ENCODE measurements around the gene MTCL1. TPM values are rescaled to one million over a fixed set of nuclear protein-coding genes. Genes with fewer than 3 reads are reported as not detected.

Gene MTCL1
- total RNA-seq, 2 experiments from 2014 or later: 0.92 to 1.1 TPM

GRCh38 chr18:8706791-8707555, 1.6 kb downstream of the MTCL1 start:
- CTCF ChIA-PET: no interaction called here
- POLR2A ChIA-PET: no interaction called here

DNA sequence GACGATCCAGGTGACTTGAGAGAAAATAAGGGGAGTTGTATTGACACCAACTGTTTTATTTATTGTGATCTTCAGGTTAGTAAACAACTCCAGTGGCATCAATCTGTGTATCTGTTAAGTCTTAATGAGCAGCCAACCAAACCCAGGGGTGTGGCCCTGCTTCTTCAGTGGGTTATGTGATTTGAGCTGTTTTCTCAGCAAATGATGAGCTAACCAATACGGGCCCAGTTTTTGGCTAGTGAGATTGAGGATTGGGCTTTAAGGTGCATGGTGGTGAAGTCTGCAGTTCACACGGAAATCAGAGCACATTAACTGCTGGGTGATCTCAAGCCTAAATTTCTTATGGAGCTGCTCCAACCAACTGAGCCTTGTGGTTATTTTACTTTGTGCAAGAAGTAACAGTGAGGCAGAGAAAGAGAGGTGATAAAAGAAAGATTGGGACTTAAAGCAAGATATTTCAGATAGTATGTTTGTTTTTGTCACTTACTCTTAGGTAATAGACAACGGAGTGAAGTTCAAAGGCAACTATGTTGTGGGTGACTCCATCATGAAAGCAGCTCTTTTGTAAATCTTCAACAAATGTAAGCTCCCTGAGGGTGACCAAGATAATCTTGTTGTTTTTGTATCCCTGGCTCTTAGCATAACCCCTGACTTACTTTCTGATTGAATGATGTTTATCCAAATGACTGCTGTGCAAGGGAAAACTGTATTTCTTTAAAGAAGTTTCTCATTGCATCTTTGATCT, 2.4 kb downstream of the MTCL1 start:
- ChIA-PET POLR2A (no interaction called here), CTCF (no interaction called here)

GRCh38 chr18:8708670-8709069, 3.3 kb downstream of the MTCL1 start:
- POLR2A ChIA-PET: no interaction called here
- CTCF ChIA-PET: interaction anchor here (0.6 kb wide), 1 partner anchor 809 kb away, joined by 4 read pairs; no protein-coding TSS in a partner anchor

DNA sequence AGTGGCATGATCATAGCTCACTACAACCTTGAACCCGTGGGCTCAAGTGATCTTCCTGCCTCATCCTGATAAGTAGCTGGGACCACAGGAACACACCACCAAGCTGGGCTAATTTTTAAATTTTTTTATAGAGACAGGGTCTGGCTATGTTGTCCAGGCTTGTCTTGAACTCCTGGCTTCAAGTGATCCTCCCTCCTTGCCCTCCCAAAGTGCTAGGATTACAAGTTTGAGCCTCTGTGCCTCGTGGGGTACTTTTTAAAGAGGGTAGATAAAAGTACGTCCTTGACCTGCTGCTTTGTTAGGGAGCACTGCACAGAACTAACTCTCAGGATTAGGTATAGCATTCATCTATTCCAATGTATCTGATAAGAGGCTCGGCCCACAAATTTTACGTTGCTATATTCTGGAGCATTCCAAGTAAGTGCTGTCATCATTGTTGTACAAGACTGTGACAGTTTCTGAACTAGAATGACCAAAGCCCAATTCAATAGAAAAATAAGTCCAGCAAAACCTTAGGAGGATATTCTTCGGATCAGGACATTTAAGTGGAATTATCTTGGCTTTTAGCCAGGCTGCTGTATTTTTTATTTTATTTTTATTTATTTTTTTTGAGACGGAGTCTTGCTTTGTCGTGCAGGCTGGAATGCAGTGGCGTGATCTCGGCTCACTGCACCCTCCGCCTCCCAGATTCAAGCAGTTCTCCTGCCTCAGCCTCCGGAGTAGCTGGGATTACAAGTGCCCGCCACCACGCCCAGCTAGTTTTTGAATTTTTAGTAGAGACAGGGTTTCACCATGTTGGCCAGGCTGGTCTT, 4.1 kb downstream of the MTCL1 start:
- POLR2A ChIA-PET: no interaction called here

DNA sequence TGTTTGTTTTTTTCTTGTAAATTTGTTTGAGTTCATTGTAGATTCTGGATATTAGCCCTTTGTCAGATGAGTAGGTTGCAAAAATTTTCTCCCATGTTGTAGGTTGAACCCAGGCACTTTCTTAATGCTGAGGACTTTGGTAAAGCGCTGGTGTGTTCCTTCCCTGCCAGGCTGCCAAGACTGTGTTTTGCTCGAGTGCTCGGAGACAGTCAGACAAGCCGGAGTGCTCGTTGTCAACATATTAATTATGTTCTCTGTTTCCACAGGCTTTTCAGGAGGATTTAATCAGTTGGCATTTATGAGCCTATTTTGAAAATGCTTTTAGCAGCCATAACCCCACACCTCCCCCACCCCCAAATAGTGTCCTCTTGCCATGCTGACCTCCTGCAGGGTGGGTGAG, 6.4 kb downstream of the MTCL1 start:
- ChIA-PET POLR2A (no interaction called here), CTCF (no interaction called here)

More for the DNA sequence above, 4.1 kb downstream of the MTCL1 start:
- CTCF ChIA-PET: no interaction called here

DNA sequence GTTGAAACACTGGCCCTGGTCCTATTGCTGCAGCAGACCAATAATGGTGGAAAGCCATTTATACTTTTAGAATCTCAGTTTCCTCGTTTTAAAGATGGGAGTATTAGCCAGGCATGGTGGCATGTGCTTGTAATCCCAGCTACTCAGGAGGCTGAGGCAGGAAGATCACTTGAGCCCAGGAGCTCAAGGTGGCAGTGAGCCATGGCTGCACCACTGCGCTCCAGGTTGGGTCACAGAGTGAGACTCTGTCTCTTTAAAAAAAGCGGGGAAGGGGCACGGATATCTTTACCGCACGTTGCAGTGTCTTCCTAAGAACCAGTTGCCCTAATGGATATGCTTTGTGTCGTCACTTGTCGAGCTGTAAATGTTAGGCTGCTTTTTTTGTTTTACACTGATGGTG, 8.3 kb downstream of the MTCL1 start:
- POLR2A ChIA-PET: no interaction called here
- CTCF ChIA-PET: no interaction called here

GRCh38 chr18:8715599-8715998, 10.2 kb downstream of the MTCL1 start:
- POLR2A ChIA-PET: no interaction called here
- CTCF ChIA-PET: no interaction called here

DNA sequence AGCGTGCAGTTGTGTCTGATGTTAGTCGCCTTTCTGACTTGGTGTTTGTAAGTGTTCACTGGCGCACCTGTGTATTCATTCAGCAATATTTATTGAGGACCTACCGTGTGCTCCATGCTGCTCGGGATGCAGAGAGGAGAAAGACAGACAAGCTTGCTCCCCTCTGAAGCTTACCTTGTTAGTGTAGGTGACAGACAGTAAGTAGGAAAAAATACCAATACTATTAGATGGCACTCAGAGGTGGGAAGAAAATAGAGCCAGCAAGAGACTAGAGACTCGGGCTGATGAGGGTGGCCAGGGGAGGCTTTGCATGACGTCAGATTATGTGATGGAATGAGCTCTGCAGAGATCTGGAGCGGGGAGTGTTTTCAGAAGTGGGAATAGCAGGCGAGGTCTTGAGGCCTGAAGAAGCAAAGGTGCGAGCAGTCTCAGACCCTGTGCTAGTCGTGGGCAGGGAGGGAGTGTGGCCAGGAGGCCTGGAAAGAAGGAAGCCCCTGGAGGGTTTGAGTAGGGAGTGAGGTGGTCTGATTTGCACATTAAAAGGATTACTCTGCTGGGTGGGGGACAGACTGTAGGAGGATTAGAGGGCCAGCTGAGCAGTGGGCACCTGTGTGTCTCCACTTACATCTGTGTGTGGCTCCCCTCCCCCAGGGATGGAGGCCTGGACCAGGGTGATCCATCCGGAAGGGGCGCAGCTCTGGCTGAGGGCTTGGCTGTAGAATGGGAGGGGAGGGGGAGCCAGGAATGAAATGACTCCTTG, 11.8 kb downstream of the MTCL1 start:
- POLR2A ChIA-PET: no interaction called here
- CTCF ChIA-PET: no interaction called here

DNA sequence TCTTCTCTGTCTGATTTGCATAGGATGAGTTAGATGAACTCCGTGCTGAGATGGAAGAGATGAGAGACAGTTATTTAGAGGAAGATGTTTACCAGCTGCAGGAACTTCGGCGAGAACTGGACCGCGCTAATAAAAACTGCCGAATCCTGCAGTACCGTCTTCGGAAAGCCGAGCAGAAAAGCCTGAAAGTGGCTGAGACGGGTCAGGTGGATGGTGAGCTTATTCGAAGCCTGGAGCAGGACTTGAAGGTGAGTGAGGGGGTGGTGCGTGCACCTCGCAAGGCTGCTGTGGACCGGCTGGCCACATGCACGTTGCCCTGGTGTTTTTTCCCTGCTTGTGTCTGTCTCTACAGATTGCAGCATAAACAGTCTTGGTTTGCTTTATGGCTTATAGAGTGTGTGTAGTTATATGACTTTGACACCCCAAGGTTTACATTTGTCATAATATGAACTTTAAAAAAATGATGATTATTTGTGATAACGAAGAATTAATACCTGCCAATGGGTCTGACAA, 13.1 kb downstream of the MTCL1 start:
- ChIA-PET POLR2A (no interaction called here), CTCF (no interaction called here)

- ChIA-PET CTCF (no interaction called here), POLR2A (no interaction called here)
These were observed 13.8 kb downstream of the MTCL1 start for GRCh38 chr18:8719192-8719591.

DNA sequence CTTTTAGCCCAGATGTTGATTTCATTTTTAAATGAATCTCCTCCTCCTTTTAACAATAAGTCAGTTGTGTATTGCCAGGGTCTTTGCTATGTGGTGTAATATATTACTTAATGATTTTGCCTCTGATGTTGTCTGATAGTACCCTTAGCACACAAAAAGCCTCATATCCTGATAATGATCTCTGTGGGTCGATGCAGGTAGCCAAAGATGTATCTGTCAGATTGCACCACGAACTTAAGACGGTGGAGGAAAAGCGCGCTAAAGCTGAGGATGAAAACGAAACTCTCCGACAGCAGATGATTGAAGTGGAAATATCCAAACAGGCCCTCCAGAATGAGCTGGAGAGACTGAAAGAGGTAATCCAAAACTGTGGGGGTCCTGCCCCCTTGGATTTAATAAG, 14.8 kb downstream of the MTCL1 start:
- ChIA-PET POLR2A (no interaction called here), CTCF (no interaction called here)

- POLR2A ChIA-PET: no interaction called here
- CTCF ChIA-PET: no interaction called here
These were observed 15.8 kb downstream of the MTCL1 start for GRCh38 chr18:8721094-8721669.

DNA sequence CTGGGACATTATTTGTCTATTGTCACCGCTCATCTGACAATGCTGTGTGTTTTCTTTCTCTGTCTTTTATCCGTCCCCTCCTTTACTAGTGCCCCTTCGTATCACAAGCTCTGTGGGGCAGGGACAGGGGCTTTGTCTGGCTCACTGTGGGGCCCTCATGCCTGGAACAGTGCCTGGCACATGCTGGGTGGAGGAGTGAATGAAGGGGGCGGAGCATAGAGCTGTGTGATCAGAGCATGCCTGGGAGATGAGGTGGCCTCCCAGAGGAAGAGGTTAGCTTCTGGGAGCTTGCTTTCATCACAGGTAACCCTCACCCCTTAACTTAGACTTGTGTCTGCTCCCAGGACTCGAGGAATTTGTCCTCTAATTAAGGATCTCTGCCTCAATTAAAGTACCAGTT, 16.4 kb downstream of the MTCL1 start:
- CTCF ChIA-PET: no interaction called here
- POLR2A ChIA-PET: no interaction called here

DNA sequence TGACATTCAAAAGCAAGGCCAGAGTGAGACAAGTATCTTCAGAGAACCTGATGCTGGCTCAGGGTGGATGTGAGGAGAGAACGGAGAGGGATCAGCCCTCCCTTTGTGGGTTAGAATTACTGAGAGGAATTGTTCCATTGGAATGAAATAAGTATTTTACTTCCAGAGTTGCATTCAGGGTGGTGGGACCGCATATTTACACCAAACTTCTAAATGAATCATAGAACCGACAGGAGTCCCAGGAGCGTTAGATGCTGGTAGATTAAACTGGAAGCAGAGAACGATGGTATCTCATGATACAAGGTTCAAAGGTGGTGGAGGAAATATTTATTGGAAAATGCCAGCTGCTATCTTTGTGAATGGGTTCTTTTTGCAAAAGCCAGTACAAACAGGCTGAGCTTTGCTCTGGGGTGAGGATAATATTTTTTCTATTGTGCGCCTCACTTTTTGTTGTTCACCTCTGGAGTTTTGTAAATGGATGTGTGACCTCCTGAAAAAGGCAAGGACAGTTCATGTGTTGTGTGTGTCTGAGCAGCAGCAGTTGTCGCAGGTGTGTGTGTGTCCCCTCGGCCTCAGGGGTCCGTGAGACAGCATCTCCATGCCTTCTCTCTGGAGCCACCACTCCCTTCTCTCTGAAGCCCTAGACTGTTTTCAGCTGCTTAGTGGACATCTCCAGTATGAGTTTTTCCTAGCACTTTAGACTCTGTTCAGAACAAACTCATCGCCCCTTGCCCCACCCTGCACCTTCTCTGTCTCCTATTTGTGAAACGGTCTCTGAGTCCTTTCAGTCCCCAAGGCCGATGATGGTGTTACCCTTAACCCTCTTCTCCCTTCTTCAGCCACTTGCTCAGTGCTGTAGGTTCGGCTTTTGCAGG, 17.8 kb downstream of the MTCL1 start:
- ChIA-PET CTCF (interaction anchor here (1.1 kb wide), 1 partner anchor 27 kb away, joined by 3 read pairs; no protein-coding TSS in a partner anchor), POLR2A (no interaction called here)

DNA sequence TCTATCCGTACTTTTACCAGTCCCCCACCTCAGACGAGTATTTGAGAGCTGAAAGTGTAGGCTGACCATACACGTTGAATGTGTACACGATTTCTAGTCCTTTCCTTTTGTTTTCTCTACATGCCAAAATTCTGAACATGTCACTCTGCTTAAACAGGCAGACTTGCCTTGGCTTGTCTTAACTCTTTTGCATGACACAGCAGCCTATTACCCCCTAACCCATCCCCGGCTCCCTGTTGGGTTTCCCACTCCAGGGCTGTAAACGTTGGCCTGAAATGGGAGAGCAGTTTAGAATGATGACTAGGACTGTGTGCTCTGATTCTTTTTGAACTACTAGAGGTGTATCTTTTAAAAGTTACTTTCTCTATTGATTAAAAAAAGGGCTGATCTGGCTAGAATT, 19.1 kb downstream of the MTCL1 start:
- POLR2A ChIA-PET: no interaction called here
- CTCF ChIA-PET: interaction anchor here (1.1 kb wide), 1 partner anchor 28 kb away, joined by 3 read pairs; no protein-coding TSS in a partner anchor

DNA sequence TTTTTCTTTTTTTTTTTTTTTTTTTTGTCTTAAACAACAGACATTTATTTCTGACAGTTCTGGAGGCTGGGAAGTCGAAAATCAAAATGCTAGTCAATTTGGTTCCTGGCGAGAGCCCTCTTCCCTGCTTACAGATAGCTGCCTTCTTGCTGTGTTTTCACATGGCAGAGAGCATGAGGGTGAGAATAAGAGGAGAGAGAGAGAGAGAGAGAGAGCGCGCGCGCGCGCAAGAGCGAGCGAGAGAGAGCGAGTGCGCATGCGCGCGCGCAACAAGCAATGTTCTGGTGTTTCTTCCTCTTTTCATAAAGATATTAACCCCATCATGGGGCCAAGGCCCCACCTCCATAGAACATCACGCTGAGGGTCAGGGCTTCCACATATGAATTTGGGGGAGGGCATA, 20.9 kb downstream of the MTCL1 start:
- ChIA-PET CTCF (no interaction called here), POLR2A (no interaction called here)

DNA sequence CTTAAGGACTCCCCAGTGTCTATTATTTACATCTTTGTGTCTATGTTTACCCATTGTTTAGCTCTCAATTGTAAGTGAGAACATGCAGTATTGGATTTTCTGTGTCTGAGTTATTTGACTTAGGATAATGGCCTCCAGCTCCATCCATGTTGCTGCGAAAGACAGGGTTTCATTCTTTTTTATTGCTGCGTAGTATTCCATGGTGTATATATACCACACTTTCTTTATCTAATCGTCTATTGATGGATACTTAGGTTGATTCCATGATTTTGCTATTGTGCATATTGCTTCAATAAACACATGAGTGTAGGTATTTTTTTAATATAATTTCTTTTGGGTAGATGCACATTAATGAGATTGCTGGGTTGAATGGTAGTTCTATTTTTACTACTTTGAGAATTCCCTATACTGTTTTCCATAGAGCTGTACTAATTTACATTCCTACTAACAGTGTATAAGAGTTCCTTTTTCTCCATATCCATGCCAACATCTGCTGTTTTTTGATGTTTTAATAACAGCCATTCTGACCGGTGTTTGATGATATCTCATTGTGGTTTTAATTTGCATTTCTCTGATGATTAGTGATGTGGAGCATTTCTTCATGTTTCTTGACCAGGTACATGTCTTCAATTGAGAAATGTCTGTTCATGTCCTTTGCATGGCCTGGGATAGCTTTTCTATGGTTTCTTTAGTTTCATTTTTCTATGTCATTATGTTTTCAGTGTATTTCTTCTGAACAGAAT, 21.8 kb downstream of the MTCL1 start:
- POLR2A ChIA-PET: no interaction called here
- CTCF ChIA-PET: no interaction called here

Measured in activated CD8-positive, alpha-beta memory T cell treated with anti-CD3 and anti-CD28 coated beads for 36 hours (primary cell).